Smooth muscle cell (in vitro differentiated cells): ENCODE measurements around the gene TLR9. TPM values are rescaled to one million over a fixed set of nuclear protein-coding genes. Genes with fewer than 3 reads are reported as not detected.
A peak's percentile ranks its signal among the peaks of the same experiment; 100 is the strongest.

Source experiments
- DNase-seq: peaks from one replicate; lab custom pipeline; 2025; ENCODE audit not compliant: unreplicated experiment; lab: John Stamatoyannopoulos, UW
- H2AFZ ChIP-seq: fragments of 200-600 bp; sonication (generic); 2 replicates; pipeline ENCODE4 v1.6.0; 2016; ENCODE audit warnings: antibody characterized with exemption, low read depth, mild to moderate bottlenecking
- H3F3A ChIP-seq: fragments of 200-600 bp; sonication (generic); 2 replicates; pipeline ENCODE4 v1.6.0; 2017; ENCODE audit warnings: antibody characterized with exemption, low read depth
- H3K27ac ChIP-seq: fragments of 200-600 bp; sonication (generic); 2 replicates; pipeline ENCODE4 v1.5.1; 2016; ENCODE audit warnings: low read depth, mild to moderate bottlenecking
- H3K27me3 ChIP-seq: fragments of 200-600 bp; sonication (generic); 2 replicates; pipeline ENCODE4 v1.6.1; 2016; ENCODE audit warnings: low read depth, mild to moderate bottlenecking
- H3K36me3 ChIP-seq: fragments of 200-600 bp; sonication (generic); 2 replicates; pipeline ENCODE4 v1.5.1; 2016; ENCODE audit warnings: low read depth
- H3K4me1 ChIP-seq: fragments of 200-600 bp; sonication (generic); 2 replicates; pipeline ENCODE4 v1.5.1; 2016; ENCODE audit warnings: low read depth
- H3K4me2 ChIP-seq: fragments of 200-600 bp; sonication (generic); 2 replicates; pipeline ENCODE4 v1.6.0; 2016; ENCODE audit warnings: mild to moderate bottlenecking
- H3K4me3 ChIP-seq: fragments of 200-600 bp; sonication (generic); 2 replicates; pipeline ENCODE4 v1.5.1; 2016; ENCODE audit warnings: mild to moderate bottlenecking
- H3K79me2 ChIP-seq: fragments of 200-600 bp; sonication (generic); 2 replicates; pipeline ENCODE4 v1.6.0; 2016; ENCODE audit warnings: low read depth, mild to moderate bottlenecking
- H3K9ac ChIP-seq: fragments of 200-600 bp; sonication (generic); 2 replicates; pipeline ENCODE4 v1.6.0; 2016; ENCODE audit warnings: low read depth
- H3K9me3 ChIP-seq: fragments of 200-600 bp; sonication (generic); replicated peaks from 2 replicates; pipeline ENCODE4 v1.5.1; 2016; ENCODE audit warnings: low read depth
- H4K20me1 ChIP-seq: fragments of 200-600 bp; sonication (generic); 2 replicates; pipeline ENCODE4 v1.6.0; 2016; ENCODE audit warnings: low read depth
- CTCF ChIP-seq: fragments of 200-600 bp; sonication (generic); IDR thresholded peaks from 2 replicates; pipeline ENCODE4 v1.5.1; 2017; ENCODE audit warnings: borderline replicate concordance, mild to moderate bottlenecking, antibody characterized with exemption; ENCODE audit not compliant: insufficient read depth, poor library complexity, severe bottlenecking
- WGBS: methylation state at CpG from one replicate; pipeline ENCODE4 v1.1.7; 2016; ENCODE audit warnings: low lambda C conversion rate; 5-methylcytosine and 5-hydroxymethylcytosine counted together
- polyA plus RNA-seq: library from polyadenylated mRNA; unstranded; fragments of >200 nt; fragmentation: Nextera tagmentation; extraction: Ambion mirVana; gene quantifications from 2 replicates; pipeline ENCODE4 v1.2.1, GENCODE V29; 2016
- total RNA-seq: library from RNA; depleted of rRNA; stranded (reverse); fragments of >200 nt; gene quantifications from 2 replicates; pipeline ENCODE4 v1.2.3, GENCODE V29; 2014

TLR9 gene
- total and polyA plus RNA-seq, 2 experiments from 2014 or later, result 0.09 TPM; not detected in 1

GRCh38 chr3:52270252-52270754, 44.9 kb upstream of the TLR9 start:
- Histone ChIP-seq H4K20me1 (peaks cover 96% of the 10 kb centered on the region), H3K4me2 (no peak overlapping the region), H3K9ac (no peak overlapping the region), H3K27ac (peak overlapping the region; percentile 9), H3K79me2 (peaks cover 98% of the 10 kb centered on the region), H3F3A (peaks cover 4% of the 10 kb centered on the region), H3K36me3 (peaks cover 33% of the 10 kb centered on the region), H2AFZ (no peak overlapping the region), H3K9me3 (no peaks in the 10 kb centered on the region), H3K4me1 (no peaks in the 10 kb centered on the region), H3K27me3 (no peaks in the 10 kb centered on the region), H3K4me3 (no peak overlapping the region)
- DNase-seq, result no peak
- TF ChIP-seq CTCF, result no peak
- WGBS, result 91% methylated on average over 9 of the region's 9 CpGs

DNA sequence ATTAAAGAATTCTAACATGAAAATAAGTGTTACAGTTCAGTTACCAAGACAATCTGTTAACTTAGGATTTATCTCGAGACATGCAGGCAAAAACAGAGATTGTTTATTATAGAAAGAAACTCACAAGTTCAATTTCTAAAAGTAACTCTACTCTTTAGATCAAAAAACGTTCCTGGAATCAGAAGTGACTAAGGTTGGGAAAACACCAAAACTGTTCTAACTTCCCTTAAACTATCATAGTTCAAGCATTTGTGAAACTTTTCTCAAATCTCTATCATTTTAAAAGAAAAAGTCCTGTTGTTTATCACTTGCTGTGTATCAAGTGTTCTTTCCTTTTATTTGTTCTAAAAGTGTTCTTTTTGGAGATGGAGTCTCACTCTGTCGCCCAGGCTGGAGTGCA, 44.3 kb upstream of the TLR9 start:
- WGBS, result 96% methylated on average over 3 of the region's 3 CpGs
- no peak for TF ChIP-seq CTCF
- Histone ChIP-seq H3K9me3 (no peaks in the 10 kb centered on the region), H3K27me3 (no peaks in the 10 kb centered on the region), H2AFZ (no peak overlapping the region), H3F3A (peaks cover 4% of the 10 kb centered on the region), H4K20me1 (peaks cover 93% of the 10 kb centered on the region), H3K4me1 (no peaks in the 10 kb centered on the region), H3K4me2 (no peak overlapping the region), H3K4me3 (no peak overlapping the region), H3K9ac (no peak overlapping the region), H3K36me3 (peaks cover 33% of the 10 kb centered on the region), H3K79me2 (peaks cover 95% of the 10 kb centered on the region), H3K27ac (no peak overlapping the region)
- DNase-seq, result no peak

DNA sequence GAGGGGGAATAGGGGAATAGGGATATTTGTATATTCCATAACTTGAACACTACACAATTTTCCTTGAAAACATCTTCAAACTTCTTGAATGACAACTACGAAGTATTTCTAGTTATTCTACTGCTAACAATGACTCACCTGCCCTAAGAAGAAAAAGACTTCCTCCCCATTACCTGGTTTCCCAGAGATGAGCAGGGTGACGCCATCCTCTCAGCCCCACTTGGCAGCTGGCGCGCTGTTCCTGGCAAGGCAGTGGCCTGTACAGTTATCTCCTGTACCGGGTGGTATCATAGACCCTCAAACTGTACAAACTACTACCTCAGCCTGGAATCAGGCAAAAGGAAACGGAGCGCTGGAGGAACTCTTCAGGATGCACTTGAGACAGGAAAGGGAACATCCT, 42.6 kb upstream of the TLR9 start:
- Histone ChIP-seq H3K4me2 (no peak overlapping the region), H3K27me3 (no peaks in the 10 kb centered on the region), H2AFZ (no peak overlapping the region), H3K27ac (peak overlapping the region; percentile 46), H3K36me3 (peaks cover 40% of the 10 kb centered on the region), H3F3A (peaks cover 4% of the 10 kb centered on the region), H3K9me3 (no peaks in the 10 kb centered on the region), H3K79me2 (peaks cover 94% of the 10 kb centered on the region), H3K9ac (no peak overlapping the region), H3K4me3 (no peak overlapping the region), H4K20me1 (peaks cover 93% of the 10 kb centered on the region), H3K4me1 (no peaks in the 10 kb centered on the region)
- no peak for DNase-seq
- no peak for TF ChIP-seq CTCF
- WGBS, result 96% methylated on average over 7 of the region's 7 CpGs

DNA sequence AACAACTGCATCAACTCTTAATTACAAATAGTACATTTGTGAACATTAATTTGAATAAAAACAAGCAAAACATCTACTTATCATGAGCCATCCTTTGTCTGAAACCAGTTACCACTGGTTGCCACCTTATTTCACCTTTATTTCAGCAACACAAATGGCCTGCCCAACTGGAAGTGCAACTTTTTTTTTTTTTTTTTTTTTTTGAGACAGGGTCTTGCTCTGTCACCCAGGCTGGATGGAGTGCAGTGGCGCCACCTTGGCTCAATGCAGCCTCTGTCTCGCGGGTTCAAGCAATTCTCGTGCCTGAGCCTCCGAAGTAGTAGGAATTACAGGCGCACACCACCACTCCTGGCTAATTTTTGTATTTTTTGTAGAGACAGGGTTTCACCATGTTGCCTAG, 39.9 kb upstream of the TLR9 start:
- TF ChIP-seq CTCF, result no peak
- Histone ChIP-seq H3K4me2 (no peak overlapping the region), H3K4me3 (no peak overlapping the region), H3K27me3 (no peaks in the 10 kb centered on the region), H3K9me3 (no peaks in the 10 kb centered on the region), H2AFZ (no peak overlapping the region), H3K4me1 (no peaks in the 10 kb centered on the region), H3K27ac (no peak overlapping the region), H4K20me1 (peaks cover 91% of the 10 kb centered on the region), H3K79me2 (peaks cover 90% of the 10 kb centered on the region), H3K36me3 (peaks cover 55% of the 10 kb centered on the region), H3F3A (peaks cover 4% of the 10 kb centered on the region), H3K9ac (no peak overlapping the region)
- WGBS, result 87% methylated on average over 6 of the region's 6 CpGs
- DNase-seq, result no peak
